ENCODE measurements around the gene PDCD2L.

PDCD2L gene

DNA sequence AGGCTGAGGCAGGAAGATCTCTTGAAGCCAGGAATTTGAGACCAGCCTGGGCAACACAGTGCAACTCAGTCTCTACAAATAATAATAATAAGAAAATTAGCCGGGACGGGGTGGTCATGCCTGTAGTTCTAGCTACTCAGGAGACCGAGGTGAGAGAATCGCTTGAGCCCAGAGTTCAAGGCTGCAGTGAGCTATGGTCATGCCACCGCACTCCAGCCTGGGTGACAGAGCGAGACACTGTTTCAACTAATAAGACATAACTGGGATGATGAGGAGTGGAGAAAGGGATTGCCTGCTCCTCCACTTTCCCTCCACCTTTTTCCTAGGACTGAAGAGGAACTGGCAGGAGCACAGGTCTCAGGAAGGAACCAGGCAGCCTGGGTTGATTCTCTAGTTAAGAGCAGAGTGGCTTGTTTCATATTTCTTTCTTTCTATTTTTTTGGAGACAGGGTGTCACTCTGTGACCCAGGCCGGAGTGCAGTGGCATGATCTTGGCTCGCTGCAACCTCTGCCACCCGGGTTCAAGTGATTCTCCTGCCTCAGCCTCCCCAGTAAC lies 43.8 kb upstream of the PDCD2L start:
- TF ChIP-seq, protein P1, sequence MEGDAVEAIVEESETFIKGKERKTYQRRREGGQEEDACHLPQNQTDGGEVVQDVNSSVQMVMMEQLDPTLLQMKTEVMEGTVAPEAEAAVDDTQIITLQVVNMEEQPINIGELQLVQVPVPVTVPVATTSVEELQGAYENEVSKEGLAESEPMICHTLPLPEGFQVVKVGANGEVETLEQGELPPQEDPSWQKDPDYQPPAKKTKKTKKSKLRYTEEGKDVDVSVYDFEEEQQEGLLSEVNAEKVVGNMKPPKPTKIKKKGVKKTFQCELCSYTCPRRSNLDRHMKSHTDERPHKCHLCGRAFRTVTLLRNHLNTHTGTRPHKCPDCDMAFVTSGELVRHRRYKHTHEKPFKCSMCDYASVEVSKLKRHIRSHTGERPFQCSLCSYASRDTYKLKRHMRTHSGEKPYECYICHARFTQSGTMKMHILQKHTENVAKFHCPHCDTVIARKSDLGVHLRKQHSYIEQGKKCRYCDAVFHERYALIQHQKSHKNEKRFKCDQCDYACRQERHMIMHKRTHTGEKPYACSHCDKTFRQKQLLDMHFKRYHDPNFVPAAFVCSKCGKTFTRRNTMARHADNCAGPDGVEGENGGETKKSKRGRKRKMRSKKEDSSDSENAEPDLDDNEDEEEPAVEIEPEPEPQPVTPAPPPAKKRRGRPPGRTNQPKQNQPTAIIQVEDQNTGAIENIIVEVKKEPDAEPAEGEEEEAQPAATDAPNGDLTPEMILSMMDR (IDR thresholded peaks at IDR 0.05; ENCODE audit: extremely low read depth, missing control alignments), result no peak
- DNase-seq (ENCODE audit: low spot score), result no peak

DNA sequence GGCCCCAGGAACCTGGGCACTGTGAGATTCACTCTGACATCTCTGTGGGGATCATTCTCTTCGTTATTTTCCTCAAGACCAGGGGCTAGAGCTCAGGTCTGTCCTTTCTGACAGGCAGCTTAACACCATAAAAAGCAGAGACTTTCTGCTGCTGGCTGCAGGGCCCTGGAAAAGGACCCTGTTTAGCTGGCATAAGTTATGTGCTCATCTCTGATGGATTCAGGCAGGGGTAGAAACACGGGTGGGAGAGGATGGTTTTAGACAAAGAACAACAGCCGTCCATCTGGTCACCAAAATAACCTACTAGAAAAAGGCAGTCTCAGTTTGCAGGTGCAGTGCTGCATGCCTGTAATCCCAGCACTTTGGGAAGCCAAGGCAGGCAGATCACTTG lies 41.5 kb upstream of the PDCD2L start:
- no peak for DNase-seq (ENCODE audit: low spot score)

DNA sequence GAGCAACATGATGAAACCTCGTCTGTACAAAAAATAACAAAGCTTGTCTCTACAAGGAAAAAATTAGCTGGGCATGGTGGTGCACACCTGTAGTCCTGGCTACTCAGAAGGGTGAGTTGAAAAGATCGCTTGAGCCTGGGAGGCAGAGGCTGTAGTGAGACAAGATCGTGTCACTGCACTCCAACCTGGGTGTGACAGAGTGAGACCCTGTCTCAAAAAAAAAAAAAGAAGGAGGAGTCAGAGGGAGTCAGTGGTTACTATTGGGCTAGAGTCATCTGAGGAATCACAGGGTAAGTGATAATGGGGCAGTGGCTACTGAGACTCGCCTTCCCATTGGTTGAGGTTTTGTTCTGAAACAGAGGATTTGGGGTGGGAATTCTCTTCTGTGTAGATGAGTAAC lies 41.1 kb upstream of the PDCD2L start:
- DNase-seq (ENCODE audit: low spot score), result no peak
- TF ChIP-seq, protein P1 (IDR thresholded peaks at IDR 0.05; ENCODE audit: extremely low read depth, missing control alignments), result no peak

More for the DNA sequence above, 41.5 kb upstream of the PDCD2L start:
- TF ChIP-seq, protein P1 (IDR thresholded peaks at IDR 0.05; ENCODE audit: extremely low read depth, missing control alignments), result no peak

DNA sequence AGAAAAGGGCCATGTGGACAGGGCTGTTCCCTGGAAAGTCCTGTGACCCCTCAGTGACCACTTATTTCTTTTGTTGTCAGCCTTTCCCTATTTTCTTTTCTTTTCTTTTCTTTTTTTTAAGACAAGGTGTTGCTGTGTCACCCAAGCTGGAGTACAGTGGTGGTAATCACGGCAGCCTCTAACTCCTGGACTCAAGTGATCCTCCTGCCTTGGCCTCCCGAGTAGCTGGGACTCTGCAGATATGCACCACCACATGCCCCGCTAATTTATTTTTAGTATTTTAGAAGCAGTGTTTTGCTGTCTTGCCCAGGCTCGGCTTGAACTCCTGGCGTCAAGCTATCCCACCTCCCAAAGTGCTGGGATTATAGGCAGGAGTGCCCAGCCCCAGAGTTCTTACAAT lies 40.3 kb upstream of the PDCD2L start:
- TF ChIP-seq, protein P1 (IDR thresholded peaks at IDR 0.05; ENCODE audit: extremely low read depth, missing control alignments), result no peak
- no peak for DNase-seq (ENCODE audit: low spot score)

DNA sequence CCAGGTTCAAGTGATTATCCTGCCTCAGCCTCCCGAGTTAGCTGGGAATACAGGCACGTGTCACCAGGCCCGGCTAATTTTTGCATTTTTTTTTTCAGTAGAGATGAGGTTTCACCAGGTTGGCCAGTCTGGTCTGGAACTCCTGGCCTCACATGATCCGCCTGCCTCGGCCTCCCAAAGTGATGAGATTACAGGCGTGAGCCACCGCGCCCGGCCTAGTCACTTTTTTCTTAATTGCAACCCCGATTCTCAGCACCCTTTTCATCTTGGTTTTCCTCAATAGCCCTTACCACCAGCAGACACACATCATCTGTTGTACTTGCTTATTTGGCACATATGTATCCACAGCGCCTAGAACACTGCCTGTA lies 39.8 kb upstream of the PDCD2L start:
- no peak for DNase-seq (ENCODE audit: low spot score)
- TF ChIP-seq, protein P1 (IDR thresholded peaks at IDR 0.05; ENCODE audit: extremely low read depth, missing control alignments), result no peak

DNA sequence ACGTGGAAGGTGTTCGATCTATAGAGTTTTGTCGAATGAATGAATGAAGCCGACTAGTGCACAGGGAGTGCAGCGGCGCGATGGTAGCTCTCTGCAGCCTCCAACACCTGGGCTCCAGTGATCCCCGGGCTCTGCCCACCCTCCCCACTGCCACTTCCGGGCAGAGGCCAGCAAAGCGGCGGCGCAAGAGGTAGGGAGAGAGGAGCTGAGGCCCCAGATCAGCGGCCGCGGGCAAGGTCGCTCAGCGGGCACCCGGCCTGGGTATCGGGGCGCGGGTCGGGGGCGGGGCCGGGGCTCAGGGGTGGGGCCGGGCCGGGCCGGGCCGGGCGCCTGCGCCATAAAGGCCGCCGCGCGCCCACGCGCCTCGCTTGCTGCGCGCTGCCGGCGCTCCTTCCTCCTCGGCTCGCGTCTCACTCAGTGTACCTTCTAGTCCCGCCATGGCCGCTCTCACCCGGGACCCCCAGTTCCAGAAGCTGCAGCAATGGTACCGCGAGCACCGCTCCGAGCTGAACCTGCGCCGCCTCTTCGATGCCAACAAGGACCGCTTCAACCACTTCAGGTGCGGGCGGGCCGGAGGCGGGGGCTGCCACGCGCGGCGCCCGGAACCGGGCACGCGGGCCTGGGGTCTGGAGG lies 39.3 kb upstream of the PDCD2L start, which contains the start of gene GPI:
Gene GPI, plus strand, starts transcription at position 367 of the 633 bp plus-strand sequence. Its CDS starts 71 bp downstream, at position 438.
- TF ChIP-seq, protein P1 (IDR thresholded peaks at IDR 0.05; ENCODE audit: extremely low read depth, missing control alignments), result no peak
- peak; percentile 92 for DNase-seq (ENCODE audit: low spot score)

DNA sequence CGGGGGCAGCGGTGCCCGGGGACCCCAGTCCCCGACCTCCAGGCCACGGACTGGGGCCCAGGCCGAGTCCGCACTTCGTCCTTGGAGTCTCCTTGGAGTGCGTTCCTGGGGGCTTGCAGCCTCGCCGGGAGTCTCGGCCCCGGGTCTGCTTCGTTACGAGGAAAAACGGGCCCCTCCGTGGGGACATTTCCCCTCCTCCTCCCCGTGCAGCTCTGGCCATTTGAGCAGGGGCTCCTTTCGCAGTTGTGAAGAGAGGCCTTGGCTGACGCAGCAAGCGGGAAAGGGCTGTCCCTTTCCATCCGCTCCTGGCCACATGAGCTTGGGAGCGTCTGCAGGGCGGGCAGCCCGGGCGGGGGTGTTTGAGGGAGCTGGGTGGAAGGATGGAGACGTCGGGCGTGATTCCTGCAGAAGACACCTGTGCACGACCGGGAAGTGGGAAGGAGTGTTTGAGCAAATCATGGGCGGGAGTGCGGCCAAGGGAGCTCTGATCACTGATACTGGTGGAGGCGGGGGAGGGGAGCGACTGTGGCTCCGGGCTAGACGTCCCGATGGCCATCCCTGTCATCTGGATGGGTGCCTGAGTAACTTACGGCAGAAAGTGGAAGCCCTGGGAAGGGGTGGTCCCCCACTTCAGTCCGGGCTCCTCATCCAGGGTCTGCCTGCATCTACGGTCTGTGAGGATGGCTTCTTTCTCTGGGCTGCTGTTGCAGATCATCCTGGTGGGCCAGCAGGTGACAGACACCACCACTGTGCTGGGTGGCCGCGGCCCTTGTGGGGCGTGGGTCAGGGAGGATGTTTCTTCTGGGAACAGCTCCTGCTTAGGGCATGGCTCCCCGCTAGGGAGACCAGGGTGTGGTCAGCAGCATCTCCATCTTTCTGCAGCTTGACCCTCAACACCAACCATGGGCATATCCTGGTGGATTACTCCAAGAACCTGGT lies 38.5 kb upstream of the PDCD2L start:
- no peak for DNase-seq (ENCODE audit: low spot score)
- TF ChIP-seq, protein P1 (IDR thresholded peaks at IDR 0.05; ENCODE audit: extremely low read depth, missing control alignments), result no peak
